NOMO-1 treated with dmso at 0.1 percent for 144 hours (cell line): Measurements from ENCODE around the gene TDRD9.

Source experiments
- DNase-seq: peaks from one replicate; lab custom pipeline; 2025; ENCODE audit not compliant: unreplicated experiment; lab: John Stamatoyannopoulos, UW

The TDRD9 gene

GRCh38 chr14:104020471-104020870 lies 92.2 kb downstream of the TDRD9 start:
- DNase-seq: no peak

- no peak for DNase-seq
Measured at GRCh38 chr14:104023325-104024055, 95.2 kb downstream of the TDRD9 start.

GRCh38 chr14:104025534-104025933 lies 97.3 kb downstream of the TDRD9 start:
- DNase-seq: no peak

- DNase-seq: no peak
Measured at GRCh38 chr14:104026024-104026423, 97.8 kb downstream of the TDRD9 start.

- DNase-seq: no peak
Measured at GRCh38 chr14:104030958-104031357, 102.7 kb downstream of the TDRD9 start.

- no peak for DNase-seq
Measured at GRCh38 chr14:104031384-104031783, 103.1 kb downstream of the TDRD9 start.

GRCh38 chr14:104034976-104035699 lies 106.9 kb downstream of the TDRD9 start:
- no peak for DNase-seq

- no peak for DNase-seq
Measured at GRCh38 chr14:104036212-104036611, 108.0 kb downstream of the TDRD9 start.

- DNase-seq: no peak
Measured at GRCh38 chr14:104037074-104037473, 108.8 kb downstream of the TDRD9 start.

- DNase-seq: no peak
Measured at GRCh38 chr14:104037903-104038302, 109.6 kb downstream of the TDRD9 start.

GRCh38 chr14:104039214-104039613 lies 111.0 kb downstream of the TDRD9 start:
- no peak for DNase-seq

GRCh38 chr14:104040539-104040938 lies 112.3 kb downstream of the TDRD9 start:
- no peak for DNase-seq

GRCh38 chr14:104041430-104042104 lies 113.3 kb downstream of the TDRD9 start:
- DNase-seq: no peak

GRCh38 chr14:104044016-104044415 lies 115.8 kb downstream of the TDRD9 start:
- no peak for DNase-seq

GRCh38 chr14:104047761-104048160 lies 119.5 kb downstream of the TDRD9 start:
- no peak for DNase-seq

GRCh38 chr14:104048758-104049507 lies 120.7 kb downstream of the TDRD9 start:
- DNase-seq: no peak

GRCh38 chr14:104049576-104050240 lies 121.5 kb downstream of the TDRD9 start:
- no peak for DNase-seq

GRCh38 chr14:104051092-104051813 lies 123.0 kb downstream of the TDRD9 start:
- DNase-seq: no peak

GRCh38 chr14:104054222-104054905 lies 126.1 kb downstream of the TDRD9 start:
- DNase-seq: no peak
